ENCODE results near the gene CELF2. TPM values are rescaled to one million over a fixed set of nuclear protein-coding genes. Genes with fewer than 3 reads are reported as not detected.

The CELF2 gene
- total RNA-seq, 1 experiment from 2014 or later, result not detected

GRCh38 chr10:11086177-11086840 is 68.6 kb downstream of the CELF2 start:
- H3K36me3 Mint-ChIP-seq (ENCODE audit: insufficient read depth, unreplicated experiment), result no peaks in the 10 kb centered on the region
- CTCF ChIA-PET, result interaction anchor here (0.7 kb wide), 1 partner anchor 70 kb away, joined by 5 read pairs; no protein-coding TSS in a partner anchor
- H3K27me3 Mint-ChIP-seq (ENCODE audit: unreplicated experiment), result no peaks in the 10 kb centered on the region
- H3K4me3 Mint-ChIP-seq (ENCODE audit: low read depth, unreplicated experiment), result no peak overlapping the region
- no peaks in the 10 kb centered on the region for H3K9me3 Mint-ChIP-seq (ENCODE audit: low read depth, unreplicated experiment)
- TF ChIP-seq, protein P1, sequence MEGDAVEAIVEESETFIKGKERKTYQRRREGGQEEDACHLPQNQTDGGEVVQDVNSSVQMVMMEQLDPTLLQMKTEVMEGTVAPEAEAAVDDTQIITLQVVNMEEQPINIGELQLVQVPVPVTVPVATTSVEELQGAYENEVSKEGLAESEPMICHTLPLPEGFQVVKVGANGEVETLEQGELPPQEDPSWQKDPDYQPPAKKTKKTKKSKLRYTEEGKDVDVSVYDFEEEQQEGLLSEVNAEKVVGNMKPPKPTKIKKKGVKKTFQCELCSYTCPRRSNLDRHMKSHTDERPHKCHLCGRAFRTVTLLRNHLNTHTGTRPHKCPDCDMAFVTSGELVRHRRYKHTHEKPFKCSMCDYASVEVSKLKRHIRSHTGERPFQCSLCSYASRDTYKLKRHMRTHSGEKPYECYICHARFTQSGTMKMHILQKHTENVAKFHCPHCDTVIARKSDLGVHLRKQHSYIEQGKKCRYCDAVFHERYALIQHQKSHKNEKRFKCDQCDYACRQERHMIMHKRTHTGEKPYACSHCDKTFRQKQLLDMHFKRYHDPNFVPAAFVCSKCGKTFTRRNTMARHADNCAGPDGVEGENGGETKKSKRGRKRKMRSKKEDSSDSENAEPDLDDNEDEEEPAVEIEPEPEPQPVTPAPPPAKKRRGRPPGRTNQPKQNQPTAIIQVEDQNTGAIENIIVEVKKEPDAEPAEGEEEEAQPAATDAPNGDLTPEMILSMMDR (IDR thresholded peaks at IDR 0.05; ENCODE audit: unreplicated experiment), result no peak
- no peak overlapping the region for H3K27ac Mint-ChIP-seq (ENCODE audit: unreplicated experiment)
- intact Hi-C loops (cut with micrococcal nuclease; ENCODE audit: unreplicated experiment), result no loop called here
- H3K4me1 Mint-ChIP-seq (ENCODE audit: low read depth, unreplicated experiment), result no peaks in the 10 kb centered on the region
- DNase-seq, result no peak
- BruUV-seq (replicated peaks), result no TSS peak

DNA sequence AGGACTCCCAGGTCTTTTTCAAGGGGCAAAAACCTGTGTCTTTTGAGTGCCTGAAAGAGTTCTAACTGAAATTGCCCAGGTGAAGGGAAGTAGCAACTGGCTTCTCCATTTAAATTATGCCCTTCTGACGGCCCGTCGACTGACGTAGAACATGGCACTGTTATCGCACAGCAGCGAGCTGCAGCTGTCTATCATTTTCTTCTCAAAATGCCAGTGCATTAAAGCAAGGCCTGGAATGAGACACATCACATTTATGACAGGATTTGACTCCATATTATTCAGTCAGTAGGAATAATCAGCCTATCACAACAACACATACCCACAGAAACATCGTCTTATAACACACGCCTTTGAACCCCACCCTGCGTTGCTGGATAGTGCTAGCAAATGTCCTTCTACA is 69.7 kb downstream of the CELF2 start:
- Mint-ChIP-seq H3K27ac (ENCODE audit: unreplicated experiment) (no peak overlapping the region), H3K4me1 (ENCODE audit: low read depth, unreplicated experiment) (no peaks in the 10 kb centered on the region), H3K9me3 (ENCODE audit: low read depth, unreplicated experiment) (no peaks in the 10 kb centered on the region), H3K36me3 (ENCODE audit: insufficient read depth, unreplicated experiment) (no peaks in the 10 kb centered on the region), H3K4me3 (ENCODE audit: low read depth, unreplicated experiment) (no peak overlapping the region), H3K27me3 (ENCODE audit: unreplicated experiment) (no peaks in the 10 kb centered on the region)
- TF ChIP-seq, protein P1 (IDR thresholded peaks at IDR 0.05; ENCODE audit: unreplicated experiment), result no peak
- no peak for DNase-seq
- intact Hi-C loops (cut with micrococcal nuclease; ENCODE audit: unreplicated experiment), result no loop called here
- CTCF ChIA-PET, result no interaction called here
- BruUV-seq (replicated peaks), result no TSS peak

DNA sequence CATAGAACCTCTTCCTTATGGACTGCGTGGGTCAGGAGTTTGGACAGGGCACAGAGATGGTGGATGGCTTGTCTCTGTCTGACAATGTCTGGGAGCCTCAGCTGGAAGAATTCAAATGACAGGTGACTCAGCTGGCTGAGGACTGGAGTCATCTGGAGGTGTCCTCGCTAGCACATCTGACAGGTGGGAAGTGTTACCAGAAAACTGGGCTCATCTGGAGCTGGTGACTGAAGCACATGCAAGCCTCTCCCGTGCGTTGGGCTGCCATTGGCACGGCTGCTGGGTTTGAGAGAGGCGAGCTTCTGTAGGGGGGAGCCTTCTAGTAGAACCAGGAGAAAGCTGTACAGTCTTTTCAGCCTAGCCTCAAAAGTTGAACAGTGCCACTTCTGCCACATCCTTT is 71.0 kb downstream of the CELF2 start:
- Mint-ChIP-seq H3K27me3 (ENCODE audit: unreplicated experiment) (no peaks in the 10 kb centered on the region), H3K36me3 (ENCODE audit: insufficient read depth, unreplicated experiment) (no peaks in the 10 kb centered on the region), H3K4me1 (ENCODE audit: low read depth, unreplicated experiment) (no peaks in the 10 kb centered on the region), H3K27ac (ENCODE audit: unreplicated experiment) (no peak overlapping the region), H3K4me3 (ENCODE audit: low read depth, unreplicated experiment) (no peak overlapping the region), H3K9me3 (ENCODE audit: low read depth, unreplicated experiment) (no peaks in the 10 kb centered on the region)
- TF ChIP-seq, protein P1 (IDR thresholded peaks at IDR 0.05; ENCODE audit: unreplicated experiment), result no peak
- CTCF ChIA-PET, result no interaction called here
- DNase-seq, result no peak
- BruUV-seq (replicated peaks), result no TSS peak
- intact Hi-C loops (cut with micrococcal nuclease; ENCODE audit: unreplicated experiment), result no loop called here

DNA sequence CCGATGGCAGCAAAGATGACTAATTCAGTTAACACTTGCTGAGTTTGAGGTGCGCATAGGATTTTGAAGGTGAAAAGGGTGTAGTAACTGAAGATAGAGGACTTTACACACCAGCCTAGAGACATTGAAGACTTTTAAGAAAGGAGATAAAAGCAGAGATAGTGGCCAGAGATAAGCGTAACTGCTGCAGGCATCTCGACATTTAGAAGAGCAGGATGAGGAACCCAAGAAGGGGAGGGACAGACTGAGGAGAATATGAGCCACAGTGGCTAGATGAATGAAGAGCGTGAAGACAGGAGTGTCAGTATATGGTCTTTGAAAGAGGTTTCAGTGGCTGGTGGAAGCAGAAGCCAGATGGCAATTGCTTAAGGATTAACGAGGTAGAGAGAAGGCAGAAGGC is 71.6 kb downstream of the CELF2 start:
- intact Hi-C loops (cut with micrococcal nuclease; ENCODE audit: unreplicated experiment), result no loop called here
- BruUV-seq (replicated peaks), result no TSS peak
- no peak overlapping the region for H3K27ac Mint-ChIP-seq (ENCODE audit: unreplicated experiment)
- no peaks in the 10 kb centered on the region for H3K27me3 Mint-ChIP-seq (ENCODE audit: unreplicated experiment)
- CTCF ChIA-PET, result no interaction called here
- H3K36me3 Mint-ChIP-seq (ENCODE audit: insufficient read depth, unreplicated experiment), result no peaks in the 10 kb centered on the region
- no peaks in the 10 kb centered on the region for H3K9me3 Mint-ChIP-seq (ENCODE audit: low read depth, unreplicated experiment)
- TF ChIP-seq, protein P1 (IDR thresholded peaks at IDR 0.05; ENCODE audit: unreplicated experiment), result no peak
- H3K4me1 Mint-ChIP-seq (ENCODE audit: low read depth, unreplicated experiment), result no peaks in the 10 kb centered on the region
- DNase-seq, result no peak
- no peak overlapping the region for H3K4me3 Mint-ChIP-seq (ENCODE audit: low read depth, unreplicated experiment)
